Calu3 (cell line): Measurements from ENCODE around the gene GFOD1. TPM values are rescaled to one million over a fixed set of nuclear protein-coding genes. Genes with fewer than 3 reads are reported as not detected.

Experiments used
- BruUV-seq: library from RNA; stranded (reverse); fragments of 400-500 nt; replicated peaks from 2 replicates; lab custom pipeline; 2021; lab: Mats Ljungman, UMichigan
- CTCF ChIA-PET: fragments of 300-600 bp; sonication (Branson Sonifier 250); formaldehyde crosslinking; loops from one replicate; lab custom pipeline; 2022; ENCODE audit warnings: antibody characterized with exemption; lab: Charles Lee
- DNase-seq: peaks from one replicate; pipeline ENCODE4 v3.0.0; 2022
- H3K27ac Mint-ChIP-seq: one replicate; pipeline ENCODE4 v1.8.0; 2022; ENCODE audit warnings: mixed read lengths; ENCODE audit not compliant: unreplicated experiment
- H3K27me3 Mint-ChIP-seq: one replicate; pipeline ENCODE4 v1.8.0; 2022; ENCODE audit warnings: mixed read lengths; ENCODE audit not compliant: unreplicated experiment
- H3K36me3 Mint-ChIP-seq: one replicate; pipeline ENCODE4 v1.8.0; 2022; ENCODE audit warnings: mild to moderate bottlenecking, moderate library complexity, mixed read lengths; ENCODE audit not compliant: insufficient read depth, unreplicated experiment
- H3K4me1 Mint-ChIP-seq: one replicate; pipeline ENCODE4 v1.8.0; 2022; ENCODE audit warnings: mild to moderate bottlenecking, low read depth, mixed read lengths; ENCODE audit not compliant: unreplicated experiment
- H3K4me3 Mint-ChIP-seq: one replicate; pipeline ENCODE4 v1.8.0; 2022; ENCODE audit warnings: mild to moderate bottlenecking, low read depth, moderate library complexity, mixed read lengths; ENCODE audit not compliant: unreplicated experiment
- H3K9me3 Mint-ChIP-seq: one replicate; pipeline ENCODE4 v1.8.0; 2022; ENCODE audit warnings: low read depth, mixed read lengths; ENCODE audit not compliant: unreplicated experiment
- CTCF ChIP-seq: fragments of 200-600 bp; IDR thresholded peaks from one replicate; pipeline ENCODE4 v1.8.0; 2022; ENCODE audit warnings: antibody characterized with exemption; ENCODE audit not compliant: unreplicated experiment
- intact Hi-C: fragments of 100-400 bp; cut with micrococcal nuclease; formaldehyde crosslinking; loops from one replicate; pipeline ENCODE4 v1.10.0; 2022; ENCODE audit not compliant: unreplicated experiment
- total RNA-seq: library from RNA; stranded (reverse); gene quantifications from 2 replicates; pipeline ENCODE4 v1.2.3, GENCODE V29; 2022

GFOD1 gene
- total RNA-seq, 1 experiment from 2014 or later = 9.5 TPM

DNA sequence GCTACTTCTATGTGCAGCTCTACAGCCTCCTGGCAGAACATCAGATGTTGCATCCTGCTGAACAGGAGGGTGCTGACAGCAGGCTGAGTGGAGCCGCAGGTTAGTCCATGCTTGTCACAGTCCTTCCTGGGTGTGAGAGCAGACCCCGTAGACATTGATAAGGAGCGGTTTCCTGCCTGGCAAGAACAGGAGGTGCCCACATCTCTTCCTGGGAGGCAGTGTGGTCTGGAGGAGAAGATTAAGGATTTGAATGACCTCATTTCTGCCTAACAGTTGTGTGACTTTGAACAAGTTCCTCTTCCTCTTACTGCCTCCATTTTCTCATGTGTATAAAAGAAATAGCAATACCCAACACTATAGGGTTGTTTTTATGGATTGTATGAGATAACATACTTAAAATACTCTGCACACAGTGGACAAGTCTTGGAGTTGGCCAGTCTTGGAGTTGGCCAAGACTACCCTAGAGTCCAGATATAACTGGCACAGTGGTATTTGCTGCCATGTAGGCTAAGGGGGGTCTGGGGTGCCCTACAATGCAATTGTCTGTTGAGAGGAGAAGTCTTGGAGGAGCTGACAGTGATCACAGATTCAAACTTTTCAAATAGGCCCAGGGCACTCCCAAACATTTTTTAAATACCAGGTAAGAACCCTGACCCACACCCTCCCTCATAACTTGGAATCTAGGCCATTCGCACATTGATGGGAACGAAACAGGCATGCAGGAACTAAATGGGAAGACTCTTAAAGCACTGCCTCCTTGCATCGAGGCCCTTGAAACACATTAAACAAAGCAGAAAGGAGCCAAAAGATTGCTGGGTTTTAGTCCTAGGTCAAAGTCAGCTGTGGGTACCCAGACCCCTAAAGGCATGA is 126.5 kb downstream of the GFOD1 start:
- Mint-ChIP-seq H3K9me3 (no peaks in the 10 kb centered on the region), H3K4me1 (peaks cover 3% of the 10 kb centered on the region), H3K36me3 (peaks cover 7% of the 10 kb centered on the region), H3K4me3 (no peak overlapping the region), H3K27ac (no peak overlapping the region), H3K27me3 (no peaks in the 10 kb centered on the region)
- TF ChIP-seq CTCF = no peak
- CTCF ChIA-PET = no interaction called here
- no peak for DNase-seq
- intact Hi-C loops = no loop called here
- no TSS peak for BruUV-seq

GRCh38 chr6:13359287-13359686 is 128.1 kb downstream of the GFOD1 start:
- CTCF ChIA-PET = no interaction called here
- H3K9me3 Mint-ChIP-seq = no peaks in the 10 kb centered on the region
- TF ChIP-seq CTCF = no peak
- H3K36me3 Mint-ChIP-seq = peaks cover 1% of the 10 kb centered on the region
- no peak overlapping the region for H3K4me3 Mint-ChIP-seq
- intact Hi-C loops = no loop called here
- H3K27me3 Mint-ChIP-seq = no peaks in the 10 kb centered on the region
- no peak overlapping the region for H3K27ac Mint-ChIP-seq
- no peak for DNase-seq
- H3K4me1 Mint-ChIP-seq = peaks cover 19% of the 10 kb centered on the region
- no TSS peak for BruUV-seq

- no peak overlapping the region for H3K27ac Mint-ChIP-seq
- no peak for TF ChIP-seq CTCF
- BruUV-seq = no TSS peak
- no peak for DNase-seq
- H3K27me3 Mint-ChIP-seq = no peaks in the 10 kb centered on the region
- CTCF ChIA-PET = interaction anchor here (0.6 kb wide), 1 partner anchor 75 kb away, joined by 4 read pairs; no protein-coding TSS in a partner anchor
- H3K36me3 Mint-ChIP-seq = no peaks in the 10 kb centered on the region
- no peaks in the 10 kb centered on the region for H3K9me3 Mint-ChIP-seq
- H3K4me1 Mint-ChIP-seq = peaks cover 27% of the 10 kb centered on the region
- intact Hi-C loops = no loop called here
- H3K4me3 Mint-ChIP-seq = no peak overlapping the region
These were observed 128.9 kb downstream of the GFOD1 start for GRCh38 chr6:13358511-13358910.

GRCh38 chr6:13357551-13358075 is 129.8 kb downstream of the GFOD1 start:
- Mint-ChIP-seq H3K4me1 (peaks cover 31% of the 10 kb centered on the region), H3K27ac (no peak overlapping the region)
- DNase-seq = no peak

More at GRCh38 chr6:13357551-13358075, 129.8 kb downstream of the GFOD1 start:
- CTCF ChIA-PET = no interaction called here
- no TSS peak for BruUV-seq
- no peaks in the 10 kb centered on the region for H3K27me3 Mint-ChIP-seq
- no peak for TF ChIP-seq CTCF
- no peaks in the 10 kb centered on the region for H3K9me3 Mint-ChIP-seq
- no peaks in the 10 kb centered on the region for H3K36me3 Mint-ChIP-seq
- intact Hi-C loops = no loop called here
- H3K4me3 Mint-ChIP-seq = no peak overlapping the region
